Loucy (cell line): Measurements from ENCODE around the gene SEPTIN2.

Source experiments
- H2AFZ ChIP-seq: fragments of 200-600 bp; sonication (generic); 2 replicates; pipeline ENCODE4 v1.6.0; 2016; ENCODE audit warnings: antibody characterized with exemption, mild to moderate bottlenecking, low read length, moderate library complexity
- H3F3A ChIP-seq: fragments of 200-600 bp; 2 replicates; pipeline ENCODE4 v1.6.0; 2016; ENCODE audit warnings: antibody characterized with exemption, low read depth, mild to moderate bottlenecking
- H3K27me3 ChIP-seq: fragments of 200-600 bp; sonication (generic); 2 replicates; pipeline ENCODE4 v1.6.1; 2014; ENCODE audit warnings: low read length, mild to moderate bottlenecking; ENCODE audit not compliant: insufficient read depth, poor library complexity, severe bottlenecking
- H3K36me3 ChIP-seq: fragments of 200-600 bp; sonication (generic); 2 replicates; pipeline ENCODE4 v1.6.1; 2016; ENCODE audit warnings: low read length; ENCODE audit not compliant: insufficient read depth
- H3K4me1 ChIP-seq: fragments of 200-600 bp; sonication (generic); 2 replicates; pipeline ENCODE4 v1.5.1; 2014; ENCODE audit warnings: low read length, mild to moderate bottlenecking; ENCODE audit not compliant: insufficient read depth, poor library complexity, severe bottlenecking
- H3K4me2 ChIP-seq: fragments of 200-600 bp; sonication (generic); 2 replicates; pipeline ENCODE4 v1.6.0; 2014; ENCODE audit warnings: antibody characterized with exemption, low read length, low read depth, mild to moderate bottlenecking; ENCODE audit not compliant: poor library complexity, severe bottlenecking
- H3K4me3 ChIP-seq: fragments of 200-600 bp; sonication (generic); 2 replicates; pipeline ENCODE4 v1.5.1; 2014; ENCODE audit warnings: low read length, mild to moderate bottlenecking, mixed read lengths; ENCODE audit not compliant: poor library complexity, severe bottlenecking
- H3K79me2 ChIP-seq: fragments of 200-600 bp; sonication (generic); 2 replicates; pipeline ENCODE4 v1.6.1; 2014; ENCODE audit warnings: low read length; ENCODE audit not compliant: insufficient read depth
- H3K9ac ChIP-seq: fragments of 200-600 bp; sonication (generic); 2 replicates; pipeline ENCODE4 v1.6.0; 2014; ENCODE audit warnings: mild to moderate bottlenecking, low read depth, low read length, moderate library complexity; ENCODE audit not compliant: poor library complexity, severe bottlenecking
- H3K9me2 ChIP-seq: fragments of 200-600 bp; sonication (generic); replicated peaks from 2 replicates; pipeline ENCODE4 v1.6.1; 2016; ENCODE audit warnings: low read depth, low read length, mixed read lengths
- H3K9me3 ChIP-seq: fragments of 200-600 bp; sonication (generic); 2 replicates; pipeline ENCODE4 v1.6.1; 2014; ENCODE audit warnings: mild to moderate bottlenecking, antibody characterized with exemption, low read length, low read depth; ENCODE audit not compliant: insufficient read depth
- H4K20me1 ChIP-seq: fragments of 200-600 bp; sonication (generic); 2 replicates; pipeline ENCODE4 v1.6.0; 2014; ENCODE audit warnings: antibody characterized with exemption, low read length, mild to moderate bottlenecking; ENCODE audit not compliant: insufficient read depth, poor library complexity, severe bottlenecking
- EZH2phosphoT487 ChIP-seq: fragments of 200-600 bp; IDR thresholded peaks from 2 replicates; pipeline ENCODE4 v1.6.1; 2018; ENCODE audit warnings: antibody characterized with exemption, mild to moderate bottlenecking, moderate library complexity, borderline replicate concordance
- TF ChIP-seq, protein P1 (sequence below): fragments of 200-600 bp; sonication (generic); conservative IDR thresholded peaks from 2 replicates; pipeline ENCODE4 v1.5.1; 2014; ENCODE audit warnings: mild to moderate bottlenecking, antibody characterized with exemption, low read length

The SEPTIN2 gene

DNA sequence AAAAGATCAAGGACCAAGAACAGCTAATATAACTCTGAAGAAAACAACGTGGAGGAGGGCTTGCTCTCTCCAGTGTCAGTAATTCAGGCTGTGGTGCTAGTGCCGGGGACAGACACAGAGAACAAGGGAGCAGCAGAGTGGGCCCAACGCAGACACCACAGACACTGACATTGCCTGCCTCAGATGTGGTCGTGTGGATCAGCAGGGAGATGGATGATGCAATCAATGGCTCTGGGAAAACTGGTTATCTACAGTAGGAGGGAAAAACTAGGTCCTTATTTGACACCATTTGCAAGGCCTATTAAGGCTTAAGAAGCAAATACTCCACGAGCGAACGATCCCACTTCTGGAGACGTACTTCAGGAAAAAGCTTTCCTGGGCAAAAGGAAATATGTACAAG, 36.3 kb upstream of the SEPTIN2 start:
- Histone ChIP-seq H3K4me2 (no peak overlapping the region), H3K79me2 (peaks cover 72% of the 10 kb centered on the region), H3K9me2 (no peaks in the 10 kb centered on the region), H3K4me1 (no peaks in the 10 kb centered on the region), H3K9me3 (0 out of 2 replicates have a peak, but pooled peaks cover 7% of the 10 kb centered on the region), H4K20me1 (peaks cover 12% of the 10 kb centered on the region), H3K27me3 (no peaks in the 10 kb centered on the region), H3K9ac (no peak overlapping the region), H3K4me3 (no peak overlapping the region), H3F3A (0 out of 2 replicates have a peak, but pooled peaks cover 3% of the 10 kb centered on the region), H3K36me3 (no peaks in the 10 kb centered on the region; the same call in 1 of the 2 replicates), H2AFZ (no peak overlapping the region)
- TF ChIP-seq, protein P1, sequence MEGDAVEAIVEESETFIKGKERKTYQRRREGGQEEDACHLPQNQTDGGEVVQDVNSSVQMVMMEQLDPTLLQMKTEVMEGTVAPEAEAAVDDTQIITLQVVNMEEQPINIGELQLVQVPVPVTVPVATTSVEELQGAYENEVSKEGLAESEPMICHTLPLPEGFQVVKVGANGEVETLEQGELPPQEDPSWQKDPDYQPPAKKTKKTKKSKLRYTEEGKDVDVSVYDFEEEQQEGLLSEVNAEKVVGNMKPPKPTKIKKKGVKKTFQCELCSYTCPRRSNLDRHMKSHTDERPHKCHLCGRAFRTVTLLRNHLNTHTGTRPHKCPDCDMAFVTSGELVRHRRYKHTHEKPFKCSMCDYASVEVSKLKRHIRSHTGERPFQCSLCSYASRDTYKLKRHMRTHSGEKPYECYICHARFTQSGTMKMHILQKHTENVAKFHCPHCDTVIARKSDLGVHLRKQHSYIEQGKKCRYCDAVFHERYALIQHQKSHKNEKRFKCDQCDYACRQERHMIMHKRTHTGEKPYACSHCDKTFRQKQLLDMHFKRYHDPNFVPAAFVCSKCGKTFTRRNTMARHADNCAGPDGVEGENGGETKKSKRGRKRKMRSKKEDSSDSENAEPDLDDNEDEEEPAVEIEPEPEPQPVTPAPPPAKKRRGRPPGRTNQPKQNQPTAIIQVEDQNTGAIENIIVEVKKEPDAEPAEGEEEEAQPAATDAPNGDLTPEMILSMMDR, result no peak
- TF ChIP-seq EZH2phosphoT487, result no peak

DNA sequence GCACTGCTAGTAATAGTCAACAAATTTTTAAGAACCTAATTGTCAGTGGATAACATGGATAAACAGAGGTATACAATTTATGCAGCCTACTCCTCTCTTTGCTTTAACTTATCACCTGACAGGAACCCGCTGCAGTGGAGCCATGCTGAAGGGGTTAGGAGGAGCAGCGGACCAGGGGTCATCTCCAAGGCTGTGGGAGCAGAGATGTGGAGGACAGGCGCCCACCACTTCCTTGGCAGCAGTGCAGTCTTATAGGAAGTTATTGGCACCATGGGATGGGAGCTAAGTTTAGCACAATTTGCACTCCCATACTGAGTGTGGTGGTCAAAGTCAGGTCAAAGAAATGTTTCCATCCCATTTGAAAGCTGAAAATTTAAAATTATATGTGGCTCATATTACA, 35.9 kb upstream of the SEPTIN2 start:
- TF ChIP-seq, protein P1, result no peak
- TF ChIP-seq EZH2phosphoT487, result no peak
- Histone ChIP-seq H3K4me2 (no peak overlapping the region), H4K20me1 (peaks cover 8% of the 10 kb centered on the region), H3K4me3 (no peak overlapping the region), H3K4me1 (no peaks in the 10 kb centered on the region), H3K79me2 (peaks cover 72% of the 10 kb centered on the region), H2AFZ (no peak overlapping the region), H3K9ac (no peak overlapping the region), H3K9me2 (no peaks in the 10 kb centered on the region), H3K27me3 (no peaks in the 10 kb centered on the region), H3K9me3 (0 out of 2 replicates have a peak, but pooled peaks cover 7% of the 10 kb centered on the region), H3F3A (0 out of 2 replicates have a peak, but pooled peaks cover 3% of the 10 kb centered on the region), H3K36me3 (no peaks in the 10 kb centered on the region; the same call in 1 of the 2 replicates)

DNA sequence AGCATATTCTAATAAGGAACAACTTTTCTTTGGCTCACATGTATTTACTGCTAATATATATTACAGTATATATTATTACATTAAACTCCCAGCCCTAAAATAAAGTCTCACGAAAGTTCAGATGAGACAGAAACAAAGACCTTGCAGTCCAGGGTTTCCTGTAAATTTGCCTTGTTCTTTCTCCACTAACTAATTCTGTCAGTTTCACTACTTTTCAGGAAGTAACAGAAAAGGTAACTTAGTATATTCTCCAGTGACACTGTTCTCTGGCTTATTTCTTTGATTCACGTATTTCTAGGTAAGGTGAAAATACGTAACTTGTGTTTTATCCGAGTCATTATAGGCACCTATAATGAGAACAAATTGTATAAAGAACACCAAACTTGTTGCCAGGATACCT, 35.4 kb upstream of the SEPTIN2 start:
- Histone ChIP-seq H2AFZ (no peak overlapping the region), H3K9ac (no peak overlapping the region), H3K36me3 (no peaks in the 10 kb centered on the region; the same call in 1 of the 2 replicates), H3K9me3 (0 out of 2 replicates have a peak, but pooled peaks cover 3% of the 10 kb centered on the region), H3K4me1 (no peaks in the 10 kb centered on the region), H3K4me3 (no peak overlapping the region), H3K4me2 (no peak overlapping the region), H3K9me2 (no peaks in the 10 kb centered on the region), H3F3A (0 out of 2 replicates have a peak, but pooled peaks cover 3% of the 10 kb centered on the region), H3K27me3 (no peaks in the 10 kb centered on the region), H4K20me1 (peaks cover 8% of the 10 kb centered on the region), H3K79me2 (peaks cover 72% of the 10 kb centered on the region)
- no peak for TF ChIP-seq EZH2phosphoT487
- TF ChIP-seq, protein P1, result no peak
